HG02798 (cell line): ENCODE data around the gene GREB1.

Experiments used
- ATAC-seq: cut with Tn5 transposase; IDR thresholded peaks from one replicate; pipeline ENCODE4 v1.9.1; 2021; ENCODE audit warnings: mild to moderate bottlenecking; ENCODE audit not compliant: unreplicated experiment, poor library complexity

GREB1 gene

GRCh38 chr2:11534746-11535484 lies 1.1 kb downstream of the GREB1 start:
- ATAC-seq = no peak

GRCh38 chr2:11535899-11536344 lies 2.1 kb downstream of the GREB1 start:
- no peak for ATAC-seq

GRCh38 chr2:11537951-11538350 lies 4.1 kb downstream of the GREB1 start:
- ATAC-seq = no peak

GRCh38 chr2:11539317-11540147 lies 5.7 kb downstream of the GREB1 start:
- ATAC-seq = no peak

- no peak for ATAC-seq
Observed at GRCh38 chr2:11540148-11540995, 6.5 kb downstream of the GREB1 start.

- ATAC-seq = no peak
Observed at GRCh38 chr2:11540996-11541692, 7.3 kb downstream of the GREB1 start.

GRCh38 chr2:11541693-11542274 lies 7.9 kb downstream of the GREB1 start:
- no peak for ATAC-seq

- ATAC-seq = no peak
Observed at GRCh38 chr2:11542275-11542819, 8.5 kb downstream of the GREB1 start.

- ATAC-seq = no peak
Observed at GRCh38 chr2:11543337-11544216, 9.7 kb downstream of the GREB1 start.

- ATAC-seq = no peak
Observed at GRCh38 chr2:11546072-11546471, 12.2 kb downstream of the GREB1 start.

- ATAC-seq = no peak
Observed at GRCh38 chr2:11547912-11548497, 14.2 kb downstream of the GREB1 start.

- ATAC-seq = no peak
Observed at GRCh38 chr2:11550302-11550701, 16.5 kb downstream of the GREB1 start.

- ATAC-seq = no peak
Observed at GRCh38 chr2:11550901-11551568, 17.2 kb downstream of the GREB1 start.

GRCh38 chr2:11551569-11552259 lies 17.9 kb downstream of the GREB1 start:
- ATAC-seq = no peak

GRCh38 chr2:11552260-11552638 lies 18.4 kb downstream of the GREB1 start:
- ATAC-seq = no peak

- ATAC-seq = no peak
Observed at GRCh38 chr2:11553661-11554398, 20.0 kb downstream of the GREB1 start.

- ATAC-seq = no peak
Observed at GRCh38 chr2:11554399-11554716, 20.5 kb downstream of the GREB1 start.
